SK-N-MC (cell line): ENCODE data around the gene UCKL1.

Source experiments
- EZH2 ChIP-seq: fragments of 200-600 bp; sonication (generic); IDR thresholded peaks from one replicate; pipeline ENCODE4 v1.6.1; 2017; ENCODE audit warnings: antibody characterized with exemption
- POLR2AphosphoS5 ChIP-seq: IDR thresholded peaks from 2 replicates; pipeline ENCODE4 v1.6.1; 2012; ENCODE audit warnings: mild to moderate bottlenecking, low read depth, low read length, borderline replicate concordance

DNA sequence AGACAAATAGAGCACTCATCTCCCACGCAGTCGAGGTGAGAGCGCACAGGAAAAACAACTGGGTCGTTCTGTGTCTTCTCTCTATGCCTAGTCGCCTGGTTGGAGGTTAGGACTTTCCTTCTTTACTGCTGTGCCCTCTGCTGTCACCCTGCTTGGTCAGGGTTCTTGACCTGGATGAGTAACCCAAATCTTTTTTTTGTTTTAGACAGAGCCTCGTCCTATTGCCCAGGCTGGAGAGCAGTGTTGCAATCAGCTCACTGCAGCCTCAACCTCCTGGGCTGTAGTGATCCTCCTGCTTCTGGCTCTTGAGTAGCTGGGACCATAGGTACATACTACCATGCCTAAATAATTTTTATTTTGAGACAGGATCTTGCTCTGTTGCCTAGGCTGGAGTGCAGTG lies 49.2 kb upstream of the UCKL1 start:
- TF ChIP-seq POLR2AphosphoS5 (no peak), EZH2 (no peak)
